GM10847 (cell line): ENCODE measurements around the gene ICA1L.

Experiments used
- POLR2A ChIP-seq: IDR thresholded peaks from 2 replicates; pipeline ENCODE4 v1.6.1; 2011; ENCODE audit not compliant: insufficient read length; ENCODE audit errors: extremely low read depth

The ICA1L gene

DNA sequence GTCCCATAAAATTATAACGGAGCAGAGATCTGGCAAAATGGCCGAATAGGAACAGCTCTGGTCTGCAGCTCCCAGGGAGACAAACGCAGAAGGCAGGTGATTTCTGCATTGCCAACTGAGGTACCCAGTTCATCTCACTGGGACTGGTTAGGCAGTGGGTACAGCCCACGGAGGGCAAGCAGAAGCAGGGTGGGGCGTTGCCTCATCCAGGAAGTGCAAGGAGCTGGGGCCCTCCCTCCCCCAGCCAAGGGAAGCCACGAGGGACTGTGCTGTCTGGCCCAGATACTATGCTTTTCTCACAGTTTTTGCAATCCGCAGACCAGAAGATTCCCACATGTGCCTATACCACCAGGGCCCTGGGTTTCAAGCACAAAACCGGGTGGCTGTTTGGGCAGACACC, 22.8 kb downstream of the ICA1L start:
- no peak for TF ChIP-seq POLR2A

- TF ChIP-seq POLR2A, result no peak
These were observed 23.7 kb downstream of the ICA1L start for GRCh38 chr2:202847693-202848524.

GRCh38 chr2:202844656-202845055, 26.9 kb downstream of the ICA1L start:
- TF ChIP-seq POLR2A, result no peak

GRCh38 chr2:202842690-202843089, 28.9 kb downstream of the ICA1L start:
- no peak for TF ChIP-seq POLR2A

DNA sequence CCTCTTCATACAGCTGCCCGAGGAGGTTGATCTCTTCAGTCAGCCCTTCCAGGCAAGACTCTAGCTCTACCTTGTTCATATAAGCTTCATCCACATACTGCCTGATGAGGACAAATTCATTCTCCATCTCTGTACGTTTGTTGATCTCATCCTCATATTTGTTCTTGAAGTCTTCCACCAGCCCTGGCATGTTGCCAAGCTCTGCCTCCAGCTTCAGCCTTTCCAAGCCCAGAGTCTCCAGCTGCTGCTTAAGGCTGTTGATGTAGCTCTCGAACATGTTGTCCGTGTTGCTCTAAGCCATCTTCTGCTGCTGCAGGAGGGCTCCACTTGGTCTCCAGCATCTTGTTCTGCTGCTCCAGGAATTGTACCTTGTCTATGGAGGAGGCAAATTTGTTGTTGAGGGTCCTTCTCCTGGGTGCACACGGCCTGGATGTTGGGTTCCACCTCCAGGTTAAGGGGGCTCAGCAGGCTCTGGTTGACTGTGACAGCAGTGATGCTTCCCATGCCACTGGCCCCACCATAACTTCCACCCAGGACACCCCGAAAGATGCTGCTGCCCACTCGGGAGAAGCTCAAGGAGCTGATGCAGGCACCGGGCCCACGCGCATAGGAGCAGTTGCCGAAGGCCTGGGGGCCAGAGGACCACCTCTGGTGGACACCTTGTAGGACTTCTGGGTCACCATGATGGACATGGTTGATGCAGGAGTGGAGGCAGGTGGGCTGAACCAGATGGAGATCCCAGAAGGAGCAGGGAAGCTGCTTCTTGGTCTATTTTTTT, 30.3 kb downstream of the ICA1L start:
- TF ChIP-seq POLR2A, result no peak

DNA sequence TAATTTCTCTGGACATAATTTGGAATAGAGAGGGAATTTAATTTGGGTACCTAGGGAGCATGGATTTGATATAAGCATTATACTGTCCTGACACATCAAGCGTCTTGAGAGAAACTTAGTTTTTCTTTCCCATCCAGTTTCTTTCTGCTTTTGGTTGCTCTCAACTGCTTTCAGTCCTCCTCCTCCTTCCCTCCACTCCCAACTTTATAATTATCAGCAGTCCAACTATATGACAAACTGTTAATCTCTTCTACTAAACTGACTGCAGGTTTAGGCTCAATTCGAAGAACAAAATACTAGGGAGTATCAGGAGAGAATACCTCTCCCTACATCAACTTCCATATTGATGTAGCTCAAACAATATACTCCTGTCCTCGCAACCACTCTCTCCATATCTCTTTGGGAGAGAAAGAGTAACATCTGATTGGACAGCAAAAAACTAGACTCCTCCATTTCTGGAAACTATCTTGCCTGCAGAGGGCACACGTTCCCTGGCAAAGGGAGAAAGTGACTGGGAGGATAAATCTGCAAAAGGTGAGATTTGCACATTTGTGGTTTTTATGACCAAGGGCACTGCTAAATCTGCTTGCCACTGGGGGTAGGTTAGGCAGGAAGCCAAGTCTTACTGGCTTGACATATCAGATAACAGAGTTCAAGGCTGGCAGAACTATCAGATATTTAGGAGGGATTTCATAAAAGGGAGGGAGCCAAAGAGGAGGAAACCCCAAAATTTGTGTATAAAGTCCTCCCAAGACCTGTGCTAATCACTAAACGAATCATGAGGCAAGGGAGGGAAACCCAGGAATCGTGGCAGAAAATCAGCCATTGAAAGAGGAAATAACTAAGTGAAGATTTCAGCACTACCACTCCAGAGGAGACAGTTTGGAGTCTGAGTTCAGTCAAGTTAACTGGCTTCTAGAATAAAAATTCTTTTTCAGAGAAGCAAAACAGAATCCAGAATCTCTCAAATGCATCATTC, 40.0 kb downstream of the ICA1L start:
- no peak for TF ChIP-seq POLR2A

- TF ChIP-seq POLR2A, result no peak
These were observed 46.7 kb downstream of the ICA1L start for GRCh38 chr2:202824901-202825300.

DNA sequence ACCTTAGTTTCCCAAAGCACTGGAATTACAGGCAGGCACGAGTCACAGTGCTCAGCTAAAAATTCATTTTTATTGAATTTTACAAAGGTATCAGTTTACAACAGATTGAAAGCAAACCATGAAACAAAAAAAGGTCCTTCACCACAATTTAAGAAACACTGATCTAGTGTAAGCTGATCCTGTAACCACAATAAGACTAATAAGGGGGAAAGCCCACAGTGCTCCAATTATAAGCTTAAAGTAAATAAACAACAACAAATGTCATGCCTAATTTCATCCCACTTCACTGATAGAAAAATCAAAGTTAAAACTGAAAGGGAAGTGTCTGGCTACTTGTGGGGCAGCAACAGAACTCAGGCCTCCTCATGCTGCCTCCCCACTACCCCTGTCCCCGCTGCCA, 49.2 kb downstream of the ICA1L start:
- no peak for TF ChIP-seq POLR2A

GRCh38 chr2:202821206-202822160, 50.1 kb downstream of the ICA1L start:
- no peak for TF ChIP-seq POLR2A

DNA sequence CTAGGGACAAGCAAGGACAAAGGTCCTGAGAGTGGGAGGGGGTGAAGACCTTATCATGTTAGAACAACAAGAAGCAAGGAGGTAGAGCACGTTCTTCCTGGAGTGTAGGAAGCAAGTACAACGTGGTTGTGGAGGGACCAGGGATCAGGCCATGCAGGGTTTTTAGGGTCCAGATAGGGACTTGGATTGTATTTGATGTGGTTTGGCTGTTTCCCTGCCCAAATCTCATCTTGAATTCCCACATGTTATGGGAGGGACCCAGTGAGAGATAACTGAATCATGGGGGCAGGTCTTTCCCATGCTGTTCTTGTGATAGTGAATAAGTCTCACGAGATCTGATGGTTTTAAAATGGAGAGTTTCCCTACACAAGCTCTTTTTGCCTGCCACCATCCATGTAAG, 53.2 kb downstream of the ICA1L start:
- no peak for TF ChIP-seq POLR2A

- no peak for TF ChIP-seq POLR2A
These were observed 53.8 kb downstream of the ICA1L start for GRCh38 chr2:202817771-202818170.

GRCh38 chr2:202815548-202816360, 55.8 kb downstream of the ICA1L start:
- TF ChIP-seq POLR2A, result no peak

DNA sequence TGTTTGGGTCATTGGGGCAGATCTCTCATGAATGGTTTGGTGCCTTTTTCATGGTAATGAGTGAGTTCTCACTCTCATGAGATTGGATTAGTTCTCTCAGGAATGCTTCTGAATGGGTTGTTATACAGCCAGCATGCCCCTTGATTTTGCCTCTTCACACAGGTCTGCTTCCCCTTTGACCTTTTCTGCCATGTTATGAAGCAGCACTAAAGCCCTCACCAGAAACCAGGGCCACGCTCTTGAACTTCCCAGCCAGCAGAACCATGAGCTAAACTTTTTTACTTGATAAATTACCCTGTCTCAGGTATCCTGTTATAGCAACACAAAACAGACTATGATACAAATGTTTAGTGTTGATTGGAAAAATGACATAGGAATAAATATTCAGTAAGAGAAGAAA, 57.3 kb downstream of the ICA1L start:
- no peak for TF ChIP-seq POLR2A

GRCh38 chr2:202813387-202813786, 58.2 kb downstream of the ICA1L start:
- no peak for TF ChIP-seq POLR2A

GRCh38 chr2:202808754-202809153, 62.8 kb downstream of the ICA1L start:
- no peak for TF ChIP-seq POLR2A
